GM12864 (cell line): ENCODE data around the gene KIF13A.

Experiments
- DNase-seq: peaks from one replicate; pipeline ENCODE4 v3.0.0-alpha.2; 2011; ENCODE audit warnings: low read depth
- H3K4me3 ChIP-seq: 2 replicates; pipeline ENCODE4 v1.5.1; 2011; ENCODE audit warnings: mild to moderate bottlenecking, low read depth, low read length, control low read depth
- TF ChIP-seq, protein P1 (sequence below): IDR thresholded peaks from 2 replicates; pipeline ENCODE4 v1.5.1; 2011; ENCODE audit warnings: low read depth, mild to moderate bottlenecking, moderate library complexity, low read length, control low read depth, inconsistent platforms; ENCODE audit errors: missing control alignments

The KIF13A gene

DNA sequence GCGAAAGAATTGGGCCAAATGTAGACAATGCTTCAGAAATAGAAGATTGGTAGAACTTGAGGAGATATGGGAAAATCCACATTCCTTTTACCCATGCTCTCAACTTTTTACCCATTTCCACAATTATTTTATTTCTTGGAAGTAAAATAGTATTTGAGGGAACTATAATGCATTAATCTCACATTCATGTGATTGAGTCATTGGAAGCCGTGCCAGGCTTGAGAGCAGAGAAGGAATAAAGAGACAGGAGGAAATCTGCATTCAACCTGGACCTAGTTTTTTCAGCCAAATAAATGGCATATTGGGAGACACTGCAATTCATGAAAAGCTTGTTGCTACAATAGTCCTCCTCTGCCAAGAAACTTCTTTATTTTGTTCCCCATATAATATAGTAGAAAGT, 278.0 kb downstream of the KIF13A start:
- no peak overlapping the region for H3K4me3 ChIP-seq
- TF ChIP-seq, protein P1, sequence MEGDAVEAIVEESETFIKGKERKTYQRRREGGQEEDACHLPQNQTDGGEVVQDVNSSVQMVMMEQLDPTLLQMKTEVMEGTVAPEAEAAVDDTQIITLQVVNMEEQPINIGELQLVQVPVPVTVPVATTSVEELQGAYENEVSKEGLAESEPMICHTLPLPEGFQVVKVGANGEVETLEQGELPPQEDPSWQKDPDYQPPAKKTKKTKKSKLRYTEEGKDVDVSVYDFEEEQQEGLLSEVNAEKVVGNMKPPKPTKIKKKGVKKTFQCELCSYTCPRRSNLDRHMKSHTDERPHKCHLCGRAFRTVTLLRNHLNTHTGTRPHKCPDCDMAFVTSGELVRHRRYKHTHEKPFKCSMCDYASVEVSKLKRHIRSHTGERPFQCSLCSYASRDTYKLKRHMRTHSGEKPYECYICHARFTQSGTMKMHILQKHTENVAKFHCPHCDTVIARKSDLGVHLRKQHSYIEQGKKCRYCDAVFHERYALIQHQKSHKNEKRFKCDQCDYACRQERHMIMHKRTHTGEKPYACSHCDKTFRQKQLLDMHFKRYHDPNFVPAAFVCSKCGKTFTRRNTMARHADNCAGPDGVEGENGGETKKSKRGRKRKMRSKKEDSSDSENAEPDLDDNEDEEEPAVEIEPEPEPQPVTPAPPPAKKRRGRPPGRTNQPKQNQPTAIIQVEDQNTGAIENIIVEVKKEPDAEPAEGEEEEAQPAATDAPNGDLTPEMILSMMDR = no peak
- no peak for DNase-seq
